ENCODE measurements around the gene PEMT. TPM values are rescaled to one million over a fixed set of nuclear protein-coding genes. Genes with fewer than 3 reads are reported as not detected.

PEMT gene
- polyA plus RNA-seq, 2 donors: 27.2 to 34.2 TPM

- 86 to 90% methylated on average over 16 of the region's 16 CpGs for WGBS, 2 donors
- no peaks in the 10 kb centered on the region for H3K27me3 ChIP-seq (ENCODE audit: control insufficient read depth in 1 of 2, insufficient read depth in 2 of 2, low read length in 2 of 2)
These were observed 84.0 kb downstream of the PEMT start for GRCh38 chr17:17507465-17508011.

DNA sequence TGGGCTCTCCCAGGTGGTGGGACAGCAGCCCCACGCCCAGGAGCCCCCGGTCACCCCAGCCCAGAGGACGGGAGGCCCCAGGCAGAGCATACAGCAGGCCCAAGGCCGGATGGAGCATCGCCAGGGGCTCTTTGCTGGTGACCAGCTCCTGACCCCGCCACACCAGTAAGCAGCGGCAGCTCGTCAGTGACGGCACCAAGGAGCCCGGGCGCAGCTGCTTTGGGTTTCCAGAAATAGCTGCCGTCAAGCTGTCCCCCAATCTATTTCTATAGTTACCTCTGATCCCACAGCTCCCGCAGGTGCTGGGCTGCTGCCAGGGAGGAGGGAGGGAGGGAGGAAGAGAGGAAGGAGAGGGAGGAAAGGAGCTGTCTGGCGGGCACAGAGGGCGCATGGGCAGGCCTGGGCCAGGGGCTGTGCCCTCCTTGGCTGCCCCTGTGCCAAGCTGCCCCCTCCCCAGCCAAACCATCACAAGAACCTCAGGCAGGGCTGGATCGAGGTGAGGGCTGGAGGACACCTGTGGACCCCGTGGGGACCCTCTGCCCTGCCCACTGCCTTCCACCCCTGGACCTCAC, 84.5 kb downstream of the PEMT start:
- 47 to 52% methylated on average over 17 of the region's 17 CpGs for WGBS, 2 donors

More at GRCh38 chr17:17507465-17508011, 84.0 kb downstream of the PEMT start:
- peaks cover 0 to 13% of the 10 kb centered on the region in 2 donors for H3K4me1 ChIP-seq (ENCODE audit: control insufficient read depth in 2 of 2, insufficient read depth in 2 of 2, low read length in 1 of 2)
- H3K9me3 ChIP-seq (ENCODE audit: control insufficient read depth in 2 of 2, insufficient read depth in 1 of 2, low read depth in 1 of 2, low read length in 1 of 2): no peaks in the 10 kb centered on the region
- no peak overlapping the region for H3K4me3 ChIP-seq (ENCODE audit: low read depth in 1 of 2, low read length in 2 of 2)
- no peaks in the 10 kb centered on the region for H3K36me3 ChIP-seq (ENCODE audit: control insufficient read depth in 2 of 2, insufficient read depth in 2 of 2, low read length in 1 of 2)
- no peak overlapping the region for H3K27ac ChIP-seq (ENCODE audit: low read depth in 2 of 2, low read length in 1 of 2)

DNA sequence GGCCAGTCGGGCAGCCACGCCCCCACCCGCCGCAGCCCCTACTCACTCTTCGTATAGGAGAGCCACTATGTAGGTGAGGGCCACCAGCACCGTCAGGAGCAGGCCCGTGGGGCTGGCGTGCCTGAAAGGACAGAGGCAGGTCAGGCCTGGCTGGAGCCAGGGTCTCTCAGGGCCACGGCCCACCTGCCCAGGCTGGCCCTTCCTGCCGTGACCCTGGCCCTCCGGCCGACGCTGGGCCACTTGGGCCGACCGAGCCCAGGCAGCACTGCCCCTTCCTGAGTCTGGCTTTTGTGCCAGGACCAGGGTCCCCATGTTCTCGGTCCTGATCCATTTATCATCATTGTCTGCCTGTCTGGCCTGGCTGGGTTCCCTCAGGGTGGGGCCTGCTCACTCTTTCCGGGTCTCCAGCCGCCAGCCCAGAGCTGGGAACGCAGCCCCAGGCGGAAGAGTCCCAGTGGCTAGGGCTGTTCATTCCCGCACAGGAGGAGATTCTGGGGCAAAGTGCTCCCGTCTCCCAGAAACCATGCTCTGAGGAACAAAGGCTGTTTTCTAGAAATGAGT, 85.2 kb downstream of the PEMT start:
- H3K36me3 ChIP-seq (ENCODE audit: control insufficient read depth in 2 of 2, insufficient read depth in 2 of 2, low read length in 1 of 2): no peaks in the 10 kb centered on the region
- H3K4me3 ChIP-seq (ENCODE audit: low read depth in 1 of 2, low read length in 2 of 2): no peak overlapping the region
- H3K27me3 ChIP-seq (ENCODE audit: control insufficient read depth in 1 of 2, insufficient read depth in 2 of 2, low read length in 2 of 2): no peaks in the 10 kb centered on the region
- no peak overlapping the region for H3K27ac ChIP-seq (ENCODE audit: low read depth in 2 of 2, low read length in 1 of 2)
- H3K9me3 ChIP-seq (ENCODE audit: control insufficient read depth in 2 of 2, insufficient read depth in 1 of 2, low read depth in 1 of 2, low read length in 1 of 2): no peaks in the 10 kb centered on the region
- WGBS, 2 donors: 71 to 76% methylated on average over 22 of the region's 22 CpGs
- peaks cover 0 to 8% of the 10 kb centered on the region in 2 donors for H3K4me1 ChIP-seq (ENCODE audit: control insufficient read depth in 2 of 2, insufficient read depth in 2 of 2, low read length in 1 of 2)

More for the DNA sequence above, 84.5 kb downstream of the PEMT start:
- H3K4me1 ChIP-seq (ENCODE audit: control insufficient read depth in 2 of 2, insufficient read depth in 2 of 2, low read length in 1 of 2): peaks cover 0 to 11% of the 10 kb centered on the region in 2 donors
- H3K27me3 ChIP-seq (ENCODE audit: control insufficient read depth in 1 of 2, insufficient read depth in 2 of 2, low read length in 2 of 2): no peaks in the 10 kb centered on the region
- no peak overlapping the region for H3K27ac ChIP-seq (ENCODE audit: low read depth in 2 of 2, low read length in 1 of 2)
- H3K9me3 ChIP-seq (ENCODE audit: control insufficient read depth in 2 of 2, insufficient read depth in 1 of 2, low read depth in 1 of 2, low read length in 1 of 2): no peaks in the 10 kb centered on the region
- no peak overlapping the region for H3K4me3 ChIP-seq (ENCODE audit: low read depth in 1 of 2, low read length in 2 of 2)
- no peaks in the 10 kb centered on the region for H3K36me3 ChIP-seq (ENCODE audit: control insufficient read depth in 2 of 2, insufficient read depth in 2 of 2, low read length in 1 of 2)

DNA sequence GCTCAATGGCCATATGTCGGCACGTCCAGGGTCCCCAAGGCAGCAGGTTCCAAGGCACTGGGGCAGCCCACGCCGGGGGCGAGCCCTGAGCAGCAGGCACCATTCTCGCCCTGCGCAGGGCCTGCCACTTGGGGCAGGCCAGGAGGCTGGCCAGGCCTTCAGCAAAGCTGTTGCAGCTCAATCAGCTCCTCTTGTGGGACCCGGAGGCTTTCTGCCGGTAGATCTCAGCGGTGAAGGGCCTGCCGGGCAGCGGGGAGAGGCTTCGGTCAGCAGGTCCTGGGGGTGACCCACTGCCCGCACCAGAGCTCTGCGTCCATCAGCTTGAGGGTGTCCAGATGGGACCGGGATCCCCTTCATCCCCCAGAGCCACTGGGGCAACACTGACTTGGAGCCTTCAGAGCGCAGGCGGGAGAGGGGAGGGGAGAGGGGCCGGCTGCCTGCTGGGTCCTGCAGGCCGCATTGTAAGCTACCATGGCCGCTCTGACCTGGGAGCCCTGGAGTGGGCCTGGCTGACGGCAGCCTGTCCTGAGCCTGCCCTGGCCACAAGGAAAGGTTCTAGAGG, 85.8 kb downstream of the PEMT start:
- WGBS, 2 donors: 90 to 93% methylated on average over 22 of the region's 22 CpGs
- Histone ChIP-seq H3K36me3 (ENCODE audit: control insufficient read depth in 2 of 2, insufficient read depth in 2 of 2, low read length in 1 of 2) (no peaks in the 10 kb centered on the region), H3K27ac (ENCODE audit: low read depth in 2 of 2, low read length in 1 of 2) (no peak overlapping the region)

DNA sequence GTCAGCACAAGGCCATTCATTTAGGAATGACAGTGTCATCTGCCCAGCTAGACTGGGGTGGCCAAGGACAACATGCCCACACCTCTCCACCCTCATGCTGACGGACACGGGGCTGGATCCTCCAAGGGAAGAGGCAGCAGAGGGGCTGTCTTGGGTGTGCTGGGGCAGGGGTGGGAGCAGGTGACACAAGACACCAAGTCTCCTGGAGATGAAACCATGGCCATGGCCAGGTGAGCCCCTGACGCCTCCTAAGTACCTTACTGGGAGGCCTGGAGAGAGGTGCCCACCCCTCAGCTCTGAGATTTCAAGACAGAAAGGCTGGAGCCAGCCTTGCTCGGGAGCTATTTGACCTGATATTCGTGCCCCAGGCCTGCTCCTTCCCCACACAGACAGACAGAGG, 86.4 kb downstream of the PEMT start:
- no peak overlapping the region for H3K4me3 ChIP-seq (ENCODE audit: low read depth in 1 of 2, low read length in 2 of 2)
- no peaks in the 10 kb centered on the region for H3K36me3 ChIP-seq (ENCODE audit: control insufficient read depth in 2 of 2, insufficient read depth in 2 of 2, low read length in 1 of 2)
- H3K4me1 ChIP-seq (ENCODE audit: control insufficient read depth in 2 of 2, insufficient read depth in 2 of 2, low read length in 1 of 2): peaks cover 0 to 8% of the 10 kb centered on the region in 2 donors
- 91 to 94% methylated on average over 5 of the region's 5 CpGs for WGBS, 2 donors
- H3K9me3 ChIP-seq (ENCODE audit: control insufficient read depth in 2 of 2, insufficient read depth in 1 of 2, low read depth in 1 of 2, low read length in 1 of 2): no peaks in the 10 kb centered on the region
- H3K27me3 ChIP-seq (ENCODE audit: control insufficient read depth in 1 of 2, insufficient read depth in 2 of 2, low read length in 2 of 2): no peaks in the 10 kb centered on the region
- H3K27ac ChIP-seq (ENCODE audit: low read depth in 2 of 2, low read length in 1 of 2): no peak overlapping the region

More for the DNA sequence above, 85.8 kb downstream of the PEMT start:
- no peaks in the 10 kb centered on the region for H3K9me3 ChIP-seq (ENCODE audit: control insufficient read depth in 2 of 2, insufficient read depth in 1 of 2, low read depth in 1 of 2, low read length in 1 of 2)
- peaks cover 0 to 8% of the 10 kb centered on the region in 2 donors for H3K4me1 ChIP-seq (ENCODE audit: control insufficient read depth in 2 of 2, insufficient read depth in 2 of 2, low read length in 1 of 2)
- no peaks in the 10 kb centered on the region for H3K27me3 ChIP-seq (ENCODE audit: control insufficient read depth in 1 of 2, insufficient read depth in 2 of 2, low read length in 2 of 2)
- H3K4me3 ChIP-seq (ENCODE audit: low read depth in 1 of 2, low read length in 2 of 2): no peak overlapping the region

DNA sequence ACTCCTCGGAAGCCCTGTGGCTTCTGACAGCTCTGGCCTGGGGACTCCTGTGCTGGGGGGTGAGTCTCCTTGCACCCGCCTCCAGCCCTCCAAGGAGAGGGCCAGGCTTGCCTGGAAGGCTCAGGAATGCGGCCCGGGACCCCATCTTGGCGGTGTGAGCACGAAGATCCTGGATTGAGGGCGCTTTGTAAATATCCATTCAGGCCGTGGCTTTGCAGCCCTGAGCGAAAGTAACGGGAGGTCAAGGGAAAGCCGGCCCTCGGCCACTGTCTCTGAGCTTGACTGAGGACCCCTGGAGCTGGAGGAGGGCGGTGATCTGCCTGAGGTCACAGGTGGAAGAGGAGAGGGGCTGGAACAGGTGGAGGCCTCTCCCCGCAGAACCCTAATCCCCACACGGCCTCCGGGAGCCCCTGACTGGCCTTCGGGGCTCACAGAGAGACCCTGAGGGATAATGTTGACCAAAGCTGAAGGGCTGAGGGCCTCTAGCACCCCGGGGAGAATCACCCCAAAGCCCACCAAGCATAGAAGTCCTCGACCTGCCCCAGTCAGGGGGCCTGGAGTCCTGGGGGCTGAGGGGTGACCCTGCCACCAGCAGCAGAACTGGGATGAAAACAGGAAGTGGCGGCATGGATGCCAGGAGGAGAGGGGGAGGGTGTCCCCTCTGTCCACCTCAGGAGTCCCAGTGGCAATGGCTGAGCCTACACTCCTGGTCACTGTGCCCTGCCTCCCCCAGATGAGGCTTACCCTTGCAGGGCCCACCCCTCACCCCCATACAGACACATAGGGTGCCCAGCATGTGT, 87.0 kb downstream of the PEMT start:
- 83 to 85% methylated on average over 20 of the region's 20 CpGs for WGBS, 2 donors
- H3K36me3 ChIP-seq (ENCODE audit: control insufficient read depth in 2 of 2, insufficient read depth in 2 of 2, low read length in 1 of 2): no peaks in the 10 kb centered on the region
- H3K27me3 ChIP-seq (ENCODE audit: control insufficient read depth in 1 of 2, insufficient read depth in 2 of 2, low read length in 2 of 2): no peaks in the 10 kb centered on the region
- no peak overlapping the region for H3K27ac ChIP-seq (ENCODE audit: low read depth in 2 of 2, low read length in 1 of 2)
- no peak overlapping the region for H3K4me3 ChIP-seq (ENCODE audit: low read depth in 1 of 2, low read length in 2 of 2)
- H3K4me1 ChIP-seq (ENCODE audit: control insufficient read depth in 2 of 2, insufficient read depth in 2 of 2, low read length in 1 of 2): peaks cover 0 to 8% of the 10 kb centered on the region in 2 donors
- no peaks in the 10 kb centered on the region for H3K9me3 ChIP-seq (ENCODE audit: control insufficient read depth in 2 of 2, insufficient read depth in 1 of 2, low read depth in 1 of 2, low read length in 1 of 2)

GRCh38 chr17:17503566-17504130, 87.9 kb downstream of the PEMT start:
- WGBS, 2 donors: 58 to 59% methylated on average over 6 to 7 of the region's 7 CpGs
- Histone ChIP-seq H3K36me3 (ENCODE audit: control insufficient read depth in 2 of 2, insufficient read depth in 2 of 2, low read length in 1 of 2) (no peaks in the 10 kb centered on the region), H3K4me1 (ENCODE audit: control insufficient read depth in 2 of 2, insufficient read depth in 2 of 2, low read length in 1 of 2) (peaks cover 0 to 8% of the 10 kb centered on the region in 2 donors), H3K9me3 (ENCODE audit: control insufficient read depth in 2 of 2, insufficient read depth in 1 of 2, low read depth in 1 of 2, low read length in 1 of 2) (no peaks in the 10 kb centered on the region), H3K27me3 (ENCODE audit: control insufficient read depth in 1 of 2, insufficient read depth in 2 of 2, low read length in 2 of 2) (no peaks in the 10 kb centered on the region), H3K4me3 (ENCODE audit: low read depth in 1 of 2, low read length in 2 of 2) (no peak overlapping the region), H3K27ac (ENCODE audit: low read depth in 2 of 2, low read length in 1 of 2) (no peak overlapping the region)

- 82 to 83% methylated on average over 21 of the region's 21 CpGs for WGBS, 2 donors
- Histone ChIP-seq H3K9me3 (ENCODE audit: control insufficient read depth in 2 of 2, insufficient read depth in 1 of 2, low read depth in 1 of 2, low read length in 1 of 2) (no peaks in the 10 kb centered on the region), H3K4me3 (ENCODE audit: low read depth in 1 of 2, low read length in 2 of 2) (no peak overlapping the region), H3K4me1 (ENCODE audit: control insufficient read depth in 2 of 2, insufficient read depth in 2 of 2, low read length in 1 of 2) (peaks cover 0 to 8% of the 10 kb centered on the region in 2 donors), H3K27me3 (ENCODE audit: control insufficient read depth in 1 of 2, insufficient read depth in 2 of 2, low read length in 2 of 2) (no peaks in the 10 kb centered on the region), H3K27ac (ENCODE audit: low read depth in 2 of 2, low read length in 1 of 2) (no peak overlapping the region), H3K36me3 (ENCODE audit: control insufficient read depth in 2 of 2, insufficient read depth in 2 of 2, low read length in 1 of 2) (no peaks in the 10 kb centered on the region)
These were observed 88.6 kb downstream of the PEMT start for GRCh38 chr17:17502741-17503565.

All from esophagus (tissue), 2 donors.